ENCODE measurements around the gene C2orf68. TPM values are rescaled to one million over a fixed set of nuclear protein-coding genes. Genes with fewer than 3 reads are reported as not detected.
"Not testable (repeated sequence)": the region's sequence is repeated elsewhere in the genome, so short reads cannot be mapped to it uniquely, and the experiment has no call there.

The C2orf68 gene
- total RNA-seq, 1 experiment from 2014 or later: 23.7 TPM

DNA sequence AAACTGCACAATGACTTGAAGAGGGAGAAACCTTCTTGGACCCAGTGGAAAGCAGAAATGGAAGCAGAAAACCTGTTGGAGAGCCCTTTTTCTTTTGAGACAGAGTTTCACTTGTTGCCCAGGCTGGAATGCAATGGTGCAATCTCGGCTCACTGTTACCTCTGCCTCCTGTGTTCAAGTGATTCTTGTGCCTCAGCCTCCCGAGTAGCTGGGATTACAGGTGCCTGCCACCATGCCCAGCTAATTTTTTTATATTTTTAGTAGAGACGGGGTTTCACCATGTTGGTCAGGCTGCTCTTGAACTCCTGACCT, 7.8 kb downstream of the C2orf68 start:
- 0 out of 2 replicates have a peak, but pooled peaks have one; percentile 0 for TF ChIP-seq POLR2AphosphoS5 (IDR thresholded peaks at IDR 0.05; ENCODE audit: low read depth, low read length)
- peaks cover 29% of the 10 kb centered on the region for H3K4me1 ChIP-seq (ENCODE audit: control insufficient read depth, insufficient read depth, low read length)
- CTCF ChIA-PET: interaction anchor here (0.5 to 0.7 kb wide), 3 partner anchors 8 to 838 kb away, joined by 4 to 8 read pairs (median 8); partner anchors contain the start of gene C2orf68
- ATAC-seq; in situ Hi-C loops (cut with HindIII; ENCODE audit: low pct_unique_long_range_greater_than_20kb, low sequenced_read_pairs); intact Hi-C loops (cut with micrococcal nuclease; ENCODE audit: unreplicated experiment); BruUV-seq (replicated peaks); DNase-seq (ENCODE audit: low read depth, low spot score); H3K27me3 ChIP-seq (ENCODE audit: control insufficient read depth, insufficient read depth, low read length); H3K27ac ChIP-seq (ENCODE audit: low read length); H3K36me3 ChIP-seq (ENCODE audit: control insufficient read depth, insufficient read depth, low read length); H3K9me3 ChIP-seq (ENCODE audit: control insufficient read depth, insufficient read depth, low read depth, low read length): not testable (repeated sequence)
- POLR2A ChIA-PET: interaction anchor here (0.5 to 0.7 kb wide), 4 partner anchors 12 to 166 kb away, joined by 4 to 5 read pairs (median 4); no protein-coding TSS in a partner anchor
- peak overlapping the region; percentile 97 to 99; a peak in 3 of 4 replicates for H3K4me3 ChIP-seq (ENCODE audit: low read depth in 2 of 2, low read length in 2 of 2)

DNA sequence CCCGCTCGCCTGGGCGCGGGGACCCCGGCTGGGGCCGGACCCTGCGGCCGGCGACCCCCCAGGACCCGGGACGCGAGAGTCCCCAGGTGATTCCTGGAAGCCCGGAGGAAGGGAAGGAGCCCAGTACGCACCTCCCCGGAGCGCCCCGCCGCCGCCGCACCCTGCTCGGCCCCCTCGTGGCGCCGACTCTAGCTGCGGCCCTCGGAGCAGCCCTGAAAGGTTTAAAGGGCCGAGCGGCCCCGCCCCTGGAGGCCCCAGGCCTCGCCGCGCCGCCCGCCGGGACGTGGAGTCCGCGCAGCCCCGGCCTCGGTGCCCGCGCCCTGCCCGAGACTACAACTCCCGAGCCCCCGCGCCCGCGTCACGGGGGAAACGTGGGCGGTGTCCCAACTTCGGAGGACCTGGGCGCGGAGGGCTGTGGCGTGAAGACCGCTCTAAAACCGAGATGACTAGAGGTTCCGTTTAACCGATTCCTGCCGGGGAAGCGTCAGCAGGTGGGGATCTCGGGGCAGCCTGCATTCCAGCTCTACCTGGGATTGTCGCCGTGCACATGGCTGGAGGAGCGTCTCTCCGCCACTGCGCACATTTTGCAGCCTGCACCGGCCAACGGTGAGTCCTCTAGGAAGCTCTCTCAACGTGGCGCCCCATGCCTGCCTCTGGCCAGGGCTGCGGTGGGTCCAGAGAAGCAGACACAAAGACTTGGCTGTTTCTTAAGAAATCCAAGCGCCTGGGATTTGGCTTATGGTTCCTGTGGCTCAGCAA, 9.2 kb downstream of the C2orf68 start, which contains the start of gene TMEM150A:
TSS of gene TMEM150A (minus strand) at position 223 of the 759 bp plus-strand sequence. CDS start 750 bp downstream, outside the sequence.
- peak within 1 kb of the TSS; percentile 97 to 99 for H3K4me3 ChIP-seq (ENCODE audit: low read depth in 2 of 2, low read length in 2 of 2)
- H3K9me3 ChIP-seq (ENCODE audit: control insufficient read depth, insufficient read depth, low read depth, low read length): no peaks in the 10 kb centered on the region
- ChIA-PET POLR2A (interaction anchor here (0.5 kb wide), 1 partner anchor 183 kb away, joined by 3 read pairs; no protein-coding TSS in a partner anchor), CTCF (interaction anchor here (0.6 kb wide), 1 partner anchor 210 kb away, joined by 4 read pairs; no protein-coding TSS in a partner anchor)
- H3K27ac ChIP-seq (ENCODE audit: low read length): peak within 1 kb of the TSS; percentile 88
- TF ChIP-seq, protein P1, sequence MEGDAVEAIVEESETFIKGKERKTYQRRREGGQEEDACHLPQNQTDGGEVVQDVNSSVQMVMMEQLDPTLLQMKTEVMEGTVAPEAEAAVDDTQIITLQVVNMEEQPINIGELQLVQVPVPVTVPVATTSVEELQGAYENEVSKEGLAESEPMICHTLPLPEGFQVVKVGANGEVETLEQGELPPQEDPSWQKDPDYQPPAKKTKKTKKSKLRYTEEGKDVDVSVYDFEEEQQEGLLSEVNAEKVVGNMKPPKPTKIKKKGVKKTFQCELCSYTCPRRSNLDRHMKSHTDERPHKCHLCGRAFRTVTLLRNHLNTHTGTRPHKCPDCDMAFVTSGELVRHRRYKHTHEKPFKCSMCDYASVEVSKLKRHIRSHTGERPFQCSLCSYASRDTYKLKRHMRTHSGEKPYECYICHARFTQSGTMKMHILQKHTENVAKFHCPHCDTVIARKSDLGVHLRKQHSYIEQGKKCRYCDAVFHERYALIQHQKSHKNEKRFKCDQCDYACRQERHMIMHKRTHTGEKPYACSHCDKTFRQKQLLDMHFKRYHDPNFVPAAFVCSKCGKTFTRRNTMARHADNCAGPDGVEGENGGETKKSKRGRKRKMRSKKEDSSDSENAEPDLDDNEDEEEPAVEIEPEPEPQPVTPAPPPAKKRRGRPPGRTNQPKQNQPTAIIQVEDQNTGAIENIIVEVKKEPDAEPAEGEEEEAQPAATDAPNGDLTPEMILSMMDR (IDR thresholded peaks at IDR 0.05): no peak
- TF ChIP-seq TCF7L2 (IDR thresholded peaks at IDR 0.05; ENCODE audit: low read depth, low read length) (peak; percentile 59; the same call in 1 of the 2 replicates), POLR2AphosphoS5 (IDR thresholded peaks at IDR 0.05; ENCODE audit: low read depth, low read length) (no peak), SIN3A (IDR thresholded peaks at IDR 0.05; ENCODE audit: borderline replicate concordance, insufficient read depth, low read depth, low read length) (peak; percentile 99)
- TF ChIP-seq, protein P2, sequence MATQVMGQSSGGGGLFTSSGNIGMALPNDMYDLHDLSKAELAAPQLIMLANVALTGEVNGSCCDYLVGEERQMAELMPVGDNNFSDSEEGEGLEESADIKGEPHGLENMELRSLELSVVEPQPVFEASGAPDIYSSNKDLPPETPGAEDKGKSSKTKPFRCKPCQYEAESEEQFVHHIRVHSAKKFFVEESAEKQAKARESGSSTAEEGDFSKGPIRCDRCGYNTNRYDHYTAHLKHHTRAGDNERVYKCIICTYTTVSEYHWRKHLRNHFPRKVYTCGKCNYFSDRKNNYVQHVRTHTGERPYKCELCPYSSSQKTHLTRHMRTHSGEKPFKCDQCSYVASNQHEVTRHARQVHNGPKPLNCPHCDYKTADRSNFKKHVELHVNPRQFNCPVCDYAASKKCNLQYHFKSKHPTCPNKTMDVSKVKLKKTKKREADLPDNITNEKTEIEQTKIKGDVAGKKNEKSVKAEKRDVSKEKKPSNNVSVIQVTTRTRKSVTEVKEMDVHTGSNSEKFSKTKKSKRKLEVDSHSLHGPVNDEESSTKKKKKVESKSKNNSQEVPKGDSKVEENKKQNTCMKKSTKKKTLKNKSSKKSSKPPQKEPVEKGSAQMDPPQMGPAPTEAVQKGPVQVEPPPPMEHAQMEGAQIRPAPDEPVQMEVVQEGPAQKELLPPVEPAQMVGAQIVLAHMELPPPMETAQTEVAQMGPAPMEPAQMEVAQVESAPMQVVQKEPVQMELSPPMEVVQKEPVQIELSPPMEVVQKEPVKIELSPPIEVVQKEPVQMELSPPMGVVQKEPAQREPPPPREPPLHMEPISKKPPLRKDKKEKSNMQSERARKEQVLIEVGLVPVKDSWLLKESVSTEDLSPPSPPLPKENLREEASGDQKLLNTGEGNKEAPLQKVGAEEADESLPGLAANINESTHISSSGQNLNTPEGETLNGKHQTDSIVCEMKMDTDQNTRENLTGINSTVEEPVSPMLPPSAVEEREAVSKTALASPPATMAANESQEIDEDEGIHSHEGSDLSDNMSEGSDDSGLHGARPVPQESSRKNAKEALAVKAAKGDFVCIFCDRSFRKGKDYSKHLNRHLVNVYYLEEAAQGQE (IDR thresholded peaks at IDR 0.05; ENCODE audit: insufficient read depth in 1 of 2, low read depth in 2 of 2, low read length in 1 of 2): no peak
- in situ Hi-C loops (cut with HindIII; ENCODE audit: low pct_unique_long_range_greater_than_20kb, low sequenced_read_pairs): no loop called here
- intact Hi-C loops (cut with micrococcal nuclease; ENCODE audit: unreplicated experiment): no loop called here
- peak; percentile 97 for ATAC-seq
- no peak for DNase-seq (ENCODE audit: low read depth, low spot score)
- H3K4me1 ChIP-seq (ENCODE audit: control insufficient read depth, insufficient read depth, low read length): peaks cover 37% of the 10 kb centered on the region
- no TSS peak for BruUV-seq (replicated peaks)
- H3K36me3 ChIP-seq (ENCODE audit: control insufficient read depth, insufficient read depth, low read length): no peaks in the 10 kb centered on the region
- no peaks in the 10 kb centered on the region for H3K27me3 ChIP-seq (ENCODE audit: control insufficient read depth, insufficient read depth, low read length)

All from Panc1 (cell line).